A549 (cell line): ENCODE data around the gene HIVEP3.

Experiments
- CTCF ChIP-seq: fragments of >200 bp; sonication (Bioruptor Twin); formaldehyde crosslinking; IDR thresholded peaks from 3 replicates; pipeline ENCODE4 v1.5.1; 2016
- JUN ChIP-seq, 2 experiments: fragments of >200 bp; sonication (Bioruptor Twin); formaldehyde crosslinking; IDR thresholded peaks; 2 replicates in 1 of 2; 3 replicates in 1 of 2; pipeline ENCODE4 v1.6.1; 2016 to 2017

GRCh38 chr1:41733725-41734124 is 185.0 kb downstream of the HIVEP3 start:
- TF ChIP-seq JUN (IDR thresholded peaks at IDR 0.05) (no peak), CTCF (no peak)
